ENCODE measurements around the gene FOSB. TPM values are rescaled to one million over a fixed set of nuclear protein-coding genes. Genes with fewer than 3 reads are reported as not detected.

FOSB gene
- total RNA-seq, 1 donor from 2014 or later, result 0.26 TPM

DNA sequence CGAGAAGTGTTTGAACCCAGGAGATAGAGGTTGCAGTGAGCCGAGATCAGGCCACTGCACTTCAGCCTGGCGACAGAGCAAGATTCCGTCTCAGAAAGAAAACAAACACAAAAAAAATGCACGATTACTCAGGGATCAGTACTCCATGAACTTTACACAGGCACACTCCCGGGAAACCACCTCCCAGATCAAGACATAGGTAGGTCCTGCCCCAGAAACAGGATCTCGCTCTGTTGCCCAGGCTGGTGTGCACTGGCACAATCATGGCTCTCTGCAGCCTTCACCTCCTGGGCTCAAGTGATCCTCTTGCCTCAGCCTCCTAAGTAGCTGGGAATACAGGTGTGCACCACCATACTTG is 50.7 kb downstream of the FOSB start:
- Mint-ChIP-seq H3K4me1 (peaks cover 4% of the 10 kb centered on the region), H3K36me3 (ENCODE audit: low read depth) (peaks cover under 1% of the 10 kb centered on the region), H3K9me3 (no peaks in the 10 kb centered on the region), H3K4me3 (no peak overlapping the region), H3K27ac (ENCODE audit: unreplicated experiment) (no peak overlapping the region), H3K27me3 (ENCODE audit: low read depth) (no peaks in the 10 kb centered on the region)
- TF ChIP-seq, protein P1, sequence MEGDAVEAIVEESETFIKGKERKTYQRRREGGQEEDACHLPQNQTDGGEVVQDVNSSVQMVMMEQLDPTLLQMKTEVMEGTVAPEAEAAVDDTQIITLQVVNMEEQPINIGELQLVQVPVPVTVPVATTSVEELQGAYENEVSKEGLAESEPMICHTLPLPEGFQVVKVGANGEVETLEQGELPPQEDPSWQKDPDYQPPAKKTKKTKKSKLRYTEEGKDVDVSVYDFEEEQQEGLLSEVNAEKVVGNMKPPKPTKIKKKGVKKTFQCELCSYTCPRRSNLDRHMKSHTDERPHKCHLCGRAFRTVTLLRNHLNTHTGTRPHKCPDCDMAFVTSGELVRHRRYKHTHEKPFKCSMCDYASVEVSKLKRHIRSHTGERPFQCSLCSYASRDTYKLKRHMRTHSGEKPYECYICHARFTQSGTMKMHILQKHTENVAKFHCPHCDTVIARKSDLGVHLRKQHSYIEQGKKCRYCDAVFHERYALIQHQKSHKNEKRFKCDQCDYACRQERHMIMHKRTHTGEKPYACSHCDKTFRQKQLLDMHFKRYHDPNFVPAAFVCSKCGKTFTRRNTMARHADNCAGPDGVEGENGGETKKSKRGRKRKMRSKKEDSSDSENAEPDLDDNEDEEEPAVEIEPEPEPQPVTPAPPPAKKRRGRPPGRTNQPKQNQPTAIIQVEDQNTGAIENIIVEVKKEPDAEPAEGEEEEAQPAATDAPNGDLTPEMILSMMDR (conservative IDR thresholded peaks at IDR 0.05), result no peak
- DNase-seq (ENCODE audit: low read depth, low spot score), result no peak

DNA sequence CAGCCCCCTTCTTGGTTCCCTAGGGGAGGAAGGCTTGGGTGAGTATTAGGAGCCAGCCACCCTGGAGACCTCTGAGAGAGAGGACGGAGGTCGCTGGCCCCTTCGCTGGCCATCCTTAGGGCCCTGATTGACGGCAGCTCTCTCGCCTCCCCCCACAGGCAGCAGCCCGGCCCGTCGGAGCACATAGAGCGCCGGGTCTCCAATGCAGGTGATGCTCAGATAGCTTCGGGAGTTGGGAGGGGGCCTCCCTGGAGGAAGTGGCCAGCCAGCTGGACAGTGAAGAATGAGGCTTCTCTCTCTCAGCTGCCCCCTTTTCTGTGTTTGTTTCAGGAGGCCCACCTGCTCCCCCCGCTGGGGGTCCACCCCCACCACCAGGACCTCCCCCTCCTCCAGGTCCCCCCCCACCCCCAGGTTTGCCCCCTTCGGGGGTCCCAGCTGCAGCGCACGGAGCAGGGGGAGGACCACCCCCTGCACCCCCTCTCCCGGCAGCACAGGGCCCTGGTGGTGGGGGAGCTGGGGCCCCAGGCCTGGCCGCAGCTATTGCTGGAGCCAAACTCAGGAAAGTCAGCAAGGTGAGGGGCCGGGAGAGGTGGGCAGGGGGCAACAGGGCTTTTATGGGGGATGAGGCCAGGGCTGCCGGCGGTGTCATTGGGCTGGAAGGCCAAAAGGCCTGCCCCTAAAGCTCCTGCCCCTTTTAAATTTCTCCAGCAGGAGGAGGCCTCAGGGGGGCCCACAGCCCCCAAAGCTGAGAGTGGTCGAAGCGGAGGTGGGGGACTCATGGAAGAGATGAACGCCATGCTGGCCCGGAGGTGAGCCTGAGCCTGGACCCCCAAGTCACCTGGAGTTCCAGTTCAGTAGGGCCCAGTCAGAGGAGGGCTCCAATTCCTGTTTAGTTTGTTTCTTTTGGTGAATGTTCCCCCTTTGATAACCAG is 54.5 kb downstream of the FOSB start:
- DNase-seq (ENCODE audit: low read depth, low spot score), result no peak
- peaks cover 9% of the 10 kb centered on the region for H3K36me3 Mint-ChIP-seq (ENCODE audit: low read depth)
- H3K27me3 Mint-ChIP-seq (ENCODE audit: low read depth), result peaks cover 4% of the 10 kb centered on the region
- H3K9me3 Mint-ChIP-seq, result no peaks in the 10 kb centered on the region
- peaks cover 5% of the 10 kb centered on the region for H3K4me1 Mint-ChIP-seq
- H3K27ac Mint-ChIP-seq (ENCODE audit: unreplicated experiment), result no peak overlapping the region
- no peak overlapping the region for H3K4me3 Mint-ChIP-seq
- TF ChIP-seq, protein P1 (conservative IDR thresholded peaks at IDR 0.05), result no peak

DNA sequence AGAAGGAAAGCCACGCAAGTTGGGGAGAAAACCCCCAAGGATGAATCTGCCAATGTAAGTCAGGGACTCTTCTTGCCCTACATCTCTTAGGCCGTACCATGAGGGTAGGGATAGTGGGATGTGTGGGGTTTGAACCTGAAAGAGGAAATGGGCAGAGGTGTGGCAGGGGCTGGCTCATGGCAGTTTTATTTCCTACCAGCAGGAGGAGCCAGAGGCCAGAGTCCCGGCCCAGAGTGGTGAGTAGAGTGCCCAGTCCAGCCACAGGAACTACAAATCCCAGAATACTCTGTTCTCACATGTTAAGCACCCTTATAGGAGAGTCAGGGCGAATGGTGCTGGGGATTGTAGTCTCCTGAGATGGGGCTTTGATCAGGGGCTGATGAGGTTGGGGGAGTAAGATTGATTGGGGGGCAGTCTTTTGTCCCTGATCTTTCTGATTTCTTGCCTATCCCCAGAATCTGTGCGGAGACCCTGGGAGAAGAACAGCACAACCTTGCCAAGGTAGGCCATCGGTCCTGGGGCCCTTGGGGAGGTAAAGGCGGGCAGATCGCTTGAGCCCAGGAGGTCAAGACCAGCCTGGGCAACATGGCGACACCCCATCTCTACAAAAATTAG is 56.0 kb downstream of the FOSB start:
- peak; percentile 67 for DNase-seq (ENCODE audit: low read depth, low spot score)
- H3K4me1 Mint-ChIP-seq, result peaks cover 18% of the 10 kb centered on the region
- H3K4me3 Mint-ChIP-seq, result peak overlapping the region; percentile 54
- H3K9me3 Mint-ChIP-seq, result no peaks in the 10 kb centered on the region
- peaks cover 18% of the 10 kb centered on the region for H3K27me3 Mint-ChIP-seq (ENCODE audit: low read depth)
- H3K36me3 Mint-ChIP-seq (ENCODE audit: low read depth), result peaks cover 9% of the 10 kb centered on the region
- no peak overlapping the region for H3K27ac Mint-ChIP-seq (ENCODE audit: unreplicated experiment)
- TF ChIP-seq, protein P1 (conservative IDR thresholded peaks at IDR 0.05), result peak; percentile 88

DNA sequence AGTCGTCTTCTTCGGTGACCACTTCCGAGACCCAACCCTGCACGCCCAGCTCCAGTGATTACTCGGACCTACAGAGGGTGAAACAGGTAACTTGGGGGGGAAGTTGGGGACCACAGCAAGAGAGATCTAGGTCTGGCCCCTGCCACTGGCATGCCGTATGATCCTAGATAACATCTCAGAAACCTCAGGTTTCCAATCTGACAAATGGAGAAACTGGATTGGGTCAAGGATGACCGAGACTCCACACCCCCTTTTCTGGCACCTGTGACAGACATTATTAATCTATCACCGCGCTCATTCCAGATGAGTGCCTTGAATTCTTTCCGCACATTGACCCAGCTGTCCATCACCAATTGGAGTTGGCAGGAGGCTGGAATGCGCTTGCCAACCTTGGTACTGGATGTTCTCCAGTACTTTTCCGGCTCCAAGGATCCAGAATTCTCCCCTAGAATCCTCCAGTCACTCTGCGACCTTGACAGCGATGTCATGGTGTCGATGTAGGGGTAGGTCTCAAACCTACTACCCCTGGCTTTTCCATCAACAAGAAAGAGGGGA is 56.9 kb downstream of the FOSB start:
- Mint-ChIP-seq H3K4me1 (peaks cover 22% of the 10 kb centered on the region), H3K36me3 (ENCODE audit: low read depth) (peaks cover 9% of the 10 kb centered on the region), H3K4me3 (no peak overlapping the region), H3K9me3 (no peaks in the 10 kb centered on the region), H3K27ac (ENCODE audit: unreplicated experiment) (no peak overlapping the region), H3K27me3 (ENCODE audit: low read depth) (peaks cover 27% of the 10 kb centered on the region)
- TF ChIP-seq, protein P1 (conservative IDR thresholded peaks at IDR 0.05), result no peak
- DNase-seq (ENCODE audit: low read depth, low spot score), result no peak

Small RNA genes within 50 kb of the gene (microRNA-seq; reads per million reads assigned to microRNA genes)
- gene MIR6088, result not detected

Other genes starting within 250 kb of the FOSB start
- gene EXOC3L2, start 222.6 kb upstream of the FOSB start, total RNA-seq, result 0.91 and 1.1 TPM in 2 replicates
- 57.2 and 59.8 TPM in 2 replicates for gene MARK4, start 216.7 kb upstream of the FOSB start, total RNA-seq
- gene CKM, start 145.1 kb upstream of the FOSB start, total RNA-seq, result not detected in 2 replicates
- gene KLC3, start 127.2 kb upstream of the FOSB start, total RNA-seq, result not detected in 2 replicates
- gene ERCC2, start 97.4 kb upstream of the FOSB start, total RNA-seq, result 67.3 and 71.3 TPM in 2 replicates
- gene PPP1R13L, start 62.9 kb upstream of the FOSB start, total RNA-seq, result 6.4 and 8.2 TPM in 2 replicates
- 11.7 and 12.8 TPM in 2 replicates for gene POLR1G, start 61.4 kb upstream of the FOSB start, total RNA-seq
- gene ERCC1, start 44.1 kb upstream of the FOSB start, total RNA-seq, result 111 and 115 TPM in 2 replicates
- gene RTN2, start 29.1 kb downstream of the FOSB start, total RNA-seq, result 16.2 and 19.8 TPM in 2 replicates
- not detected in 2 replicates for gene PPM1N, start 30.4 kb downstream of the FOSB start, total RNA-seq
- gene VASP, start 39.5 kb downstream of the FOSB start, total RNA-seq, result 46.1 and 49.9 TPM in 2 replicates
- 14.8 and 15.7 TPM in 2 replicates for gene OPA3, start 116.8 kb downstream of the FOSB start, total RNA-seq
- gene GPR4, start 134.2 kb downstream of the FOSB start, total RNA-seq, result not detected in 2 replicates
- gene EML2, start 171.4 kb downstream of the FOSB start, total RNA-seq, result 15.0 and 20.2 TPM in 2 replicates
- 0.96 and 1.0 TPM in 2 replicates for gene GIPR, start 200.2 kb downstream of the FOSB start, total RNA-seq
- gene SNRPD2, start 224.0 kb downstream of the FOSB start, total RNA-seq, result 635 and 666 TPM in 2 replicates
- gene QPCTL, start 224.7 kb downstream of the FOSB start, total RNA-seq, result 11.4 and 11.8 TPM in 2 replicates

Measured in neural crest cell (in vitro differentiated cells).